IPS-NIHi7 (cell line): ENCODE data around the gene SOX5.
"Not testable (repeated sequence)": the region's sequence is repeated elsewhere in the genome, so short reads cannot be mapped to it uniquely, and the experiment has no call there.

ENCODE experiments used
- DNase-seq: peaks from one replicate; pipeline ENCODE4 v3.0.0; 2012; ENCODE audit warnings: mixed read lengths; ENCODE audit errors: extremely low spot score

The SOX5 gene

DNA sequence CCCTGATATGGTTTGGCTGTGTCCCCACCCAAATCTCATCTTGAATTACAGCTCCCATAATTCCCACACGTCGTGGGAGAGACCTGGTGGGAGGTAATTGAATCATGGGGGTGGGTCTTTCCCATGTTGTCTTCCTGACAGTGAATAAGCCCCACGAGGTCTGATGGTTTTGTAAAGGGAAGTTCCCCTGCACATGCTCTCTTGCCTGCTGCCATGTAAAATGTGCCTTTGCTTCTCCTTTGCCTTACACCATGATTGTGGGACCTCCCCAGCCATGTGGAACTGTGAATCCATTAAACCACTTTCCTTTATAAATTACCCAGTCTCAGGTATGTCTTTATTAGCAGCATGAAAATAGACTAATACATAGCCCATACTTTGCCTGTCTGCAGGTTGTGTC lies 458.4 kb downstream of the SOX5 start:
- DNase-seq: not testable (repeated sequence)

DNA sequence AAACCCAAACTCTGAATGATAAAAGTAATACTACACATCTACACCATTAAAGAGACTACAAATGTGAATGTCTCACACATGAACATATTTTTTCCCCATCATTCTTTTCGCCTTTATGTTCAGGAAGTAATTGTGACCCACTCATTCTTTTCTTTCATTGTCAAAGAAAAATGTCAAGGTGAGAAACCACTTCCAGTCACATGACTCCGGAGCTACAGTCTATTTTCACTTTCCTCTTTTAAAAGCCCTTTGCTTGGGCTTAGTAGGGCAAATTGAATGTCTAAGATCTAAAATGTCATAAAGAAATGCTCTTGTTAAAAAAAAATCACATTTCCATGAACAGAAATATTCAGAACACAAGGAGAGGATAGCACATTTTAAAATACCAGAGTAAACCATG lies 461.3 kb downstream of the SOX5 start:
- no peak for DNase-seq

DNA sequence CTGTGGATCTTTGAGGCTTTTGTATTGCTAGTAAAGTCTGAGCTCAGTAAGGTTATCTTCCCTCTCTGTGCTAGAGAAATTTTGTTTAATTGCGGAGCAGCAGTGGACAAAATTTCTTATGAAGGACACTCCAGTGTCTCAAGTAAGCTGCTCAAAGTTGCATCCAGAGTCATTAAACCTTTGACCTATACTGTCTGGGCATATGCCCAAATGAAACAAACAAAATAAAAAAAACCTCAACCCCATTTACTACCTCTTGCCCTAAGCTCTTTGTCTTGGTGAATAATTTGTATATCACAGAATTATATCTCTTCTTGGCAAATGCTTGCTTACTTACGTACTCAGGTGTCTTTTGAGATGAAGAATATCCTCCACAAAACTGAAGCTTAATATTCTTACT lies 465.2 kb downstream of the SOX5 start:
- DNase-seq: no peak

DNA sequence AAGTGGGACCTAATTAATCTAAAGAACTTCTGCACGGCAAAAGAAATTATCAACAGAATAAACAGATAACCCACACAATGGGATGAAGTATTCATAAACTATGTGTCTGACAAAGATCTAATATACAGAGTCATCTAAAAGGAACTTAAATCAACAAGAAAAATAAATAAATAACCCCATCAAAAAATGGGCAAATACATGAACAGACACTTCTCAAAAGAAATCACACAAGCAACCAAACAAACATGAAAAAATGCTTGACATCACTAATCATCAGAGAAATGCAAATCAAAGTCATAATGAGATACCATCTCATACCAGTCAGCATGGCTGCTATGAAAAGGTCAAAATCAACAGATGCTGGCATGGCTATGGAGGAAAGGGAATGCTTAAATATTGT lies 466.9 kb downstream of the SOX5 start:
- DNase-seq: no peak
